ENCODE measurements around the gene PDE3B. TPM values are rescaled to one million over a fixed set of nuclear protein-coding genes. Genes with fewer than 3 reads are reported as not detected.

The PDE3B gene
- total and polyA plus RNA-seq, 9 of the 15 experiments (the other 6 are each of a cell fraction or from before 2014, with no cell fraction given) = 2.3 to 22.5 (median 12.2) TPM

DNA sequence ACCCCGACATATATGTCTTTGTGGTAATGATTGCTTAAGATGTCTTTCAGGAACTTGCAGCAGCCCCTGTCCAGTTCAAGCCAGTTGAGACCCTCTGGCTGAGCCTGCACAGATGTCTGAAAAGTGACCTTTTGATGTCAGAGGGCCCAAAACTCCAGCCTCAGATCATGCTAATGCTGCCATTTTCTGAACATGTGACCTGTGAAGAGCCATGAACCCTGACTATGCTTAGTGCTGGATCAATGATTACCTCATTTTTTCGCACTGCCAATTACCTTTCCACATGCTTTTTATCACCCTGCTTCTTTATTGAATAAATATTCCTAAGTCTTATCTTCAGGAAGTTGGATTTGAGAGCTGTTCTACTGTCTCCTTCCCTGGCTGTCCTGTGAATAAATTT is 255.3 kb downstream of the PDE3B start:
- ChIA-PET CTCF (ENCODE audit: low intra/inter-chr PET ratio) (interaction anchor here (0.7 kb wide), 1 partner anchor 302 kb away, joined by 3 read pairs; no protein-coding TSS in a partner anchor), POLR2A (no interaction called here)
- Histone ChIP-seq H2AFZ (ENCODE audit: low read depth, low read length) (peak overlapping the region; percentile 47), H3K27ac (ENCODE audit: extremely low read depth, low read depth, low read length) (no peak overlapping the region), H4K20me1 (replicated peaks; ENCODE audit: control insufficient read depth, insufficient read depth, low read length) (no peaks in the 10 kb centered on the region), H3K36me3 (ENCODE audit: control insufficient read depth, insufficient read depth, low read length) (no peaks in the 10 kb centered on the region), H3K4me2 (ENCODE audit: insufficient read depth, low read length) (no peak overlapping the region), H3K27me3 (ENCODE audit: control insufficient read depth in 2 of 2, insufficient read depth in 2 of 2, low read length in 2 of 2) (no peaks in the 10 kb centered on the region), H3K9me1 (ENCODE audit: control insufficient read depth, insufficient read depth, low read length) (no peaks in the 10 kb centered on the region), H3K4me1 (replicated peaks in 1 of 2; ENCODE audit: control insufficient read depth in 2 of 2, insufficient read depth in 2 of 2, low read length in 2 of 2) (peaks cover 0 to 20% of the 10 kb centered on the region in 2 experiments; a peak in 3 of 5 replicates), H3K79me2 (ENCODE audit: control insufficient read depth, insufficient read depth, low read length) (no peaks in the 10 kb centered on the region), H3K4me3 (no peak overlapping the region), H3K9me3 (replicated peaks; ENCODE audit: control insufficient read depth, insufficient read depth, low read depth, low read length) (no peaks in the 10 kb centered on the region), H3K9ac (ENCODE audit: insufficient read depth in 1 of 2, low read depth in 2 of 2, low read length in 2 of 2) (no peak overlapping the region)
- no peak for ATAC-seq
- no peak for FAIRE-seq
- in situ Hi-C loops (cut with MboI) (loop anchor here (10.0 kb wide), 2 partner anchors 254 to 374 kb away; partner anchors contain the start of genes PDE3B and PSMA1), intact Hi-C loops (cut with micrococcal nuclease) (no loop called here)
- BruUV-seq (replicated peaks) = no TSS peak
- TF ChIP-seq MAZ (CRISPR knock-in tag; conservative IDR thresholded peaks at IDR 0.05 in 1 of 2, IDR thresholded peaks at IDR 0.05 in 1 of 2) = no peak
- peak; percentile 44; the same call in 1 of the 2 replicates for TF ChIP-seq DMBX1 (CRISPR knock-in tag; IDR thresholded peaks at IDR 0.05; ENCODE audit: borderline replicate concordance)
- TF ChIP-seq L3MBTL2 (IDR thresholded peaks at IDR 0.05) = peak; percentile 35; the same call in 1 of the 2 replicates
- TF ChIP-seq, protein P1, sequence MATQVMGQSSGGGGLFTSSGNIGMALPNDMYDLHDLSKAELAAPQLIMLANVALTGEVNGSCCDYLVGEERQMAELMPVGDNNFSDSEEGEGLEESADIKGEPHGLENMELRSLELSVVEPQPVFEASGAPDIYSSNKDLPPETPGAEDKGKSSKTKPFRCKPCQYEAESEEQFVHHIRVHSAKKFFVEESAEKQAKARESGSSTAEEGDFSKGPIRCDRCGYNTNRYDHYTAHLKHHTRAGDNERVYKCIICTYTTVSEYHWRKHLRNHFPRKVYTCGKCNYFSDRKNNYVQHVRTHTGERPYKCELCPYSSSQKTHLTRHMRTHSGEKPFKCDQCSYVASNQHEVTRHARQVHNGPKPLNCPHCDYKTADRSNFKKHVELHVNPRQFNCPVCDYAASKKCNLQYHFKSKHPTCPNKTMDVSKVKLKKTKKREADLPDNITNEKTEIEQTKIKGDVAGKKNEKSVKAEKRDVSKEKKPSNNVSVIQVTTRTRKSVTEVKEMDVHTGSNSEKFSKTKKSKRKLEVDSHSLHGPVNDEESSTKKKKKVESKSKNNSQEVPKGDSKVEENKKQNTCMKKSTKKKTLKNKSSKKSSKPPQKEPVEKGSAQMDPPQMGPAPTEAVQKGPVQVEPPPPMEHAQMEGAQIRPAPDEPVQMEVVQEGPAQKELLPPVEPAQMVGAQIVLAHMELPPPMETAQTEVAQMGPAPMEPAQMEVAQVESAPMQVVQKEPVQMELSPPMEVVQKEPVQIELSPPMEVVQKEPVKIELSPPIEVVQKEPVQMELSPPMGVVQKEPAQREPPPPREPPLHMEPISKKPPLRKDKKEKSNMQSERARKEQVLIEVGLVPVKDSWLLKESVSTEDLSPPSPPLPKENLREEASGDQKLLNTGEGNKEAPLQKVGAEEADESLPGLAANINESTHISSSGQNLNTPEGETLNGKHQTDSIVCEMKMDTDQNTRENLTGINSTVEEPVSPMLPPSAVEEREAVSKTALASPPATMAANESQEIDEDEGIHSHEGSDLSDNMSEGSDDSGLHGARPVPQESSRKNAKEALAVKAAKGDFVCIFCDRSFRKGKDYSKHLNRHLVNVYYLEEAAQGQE (IDR thresholded peaks at IDR 0.05; ENCODE audit: borderline replicate concordance) = peak; percentile 41; the same call in 1 of the 2 replicates
- TF ChIP-seq, protein P1 (CRISPR knock-in tag; IDR thresholded peaks at IDR 0.05; ENCODE audit: low read depth) = no peak
- TF ChIP-seq, protein P2, sequence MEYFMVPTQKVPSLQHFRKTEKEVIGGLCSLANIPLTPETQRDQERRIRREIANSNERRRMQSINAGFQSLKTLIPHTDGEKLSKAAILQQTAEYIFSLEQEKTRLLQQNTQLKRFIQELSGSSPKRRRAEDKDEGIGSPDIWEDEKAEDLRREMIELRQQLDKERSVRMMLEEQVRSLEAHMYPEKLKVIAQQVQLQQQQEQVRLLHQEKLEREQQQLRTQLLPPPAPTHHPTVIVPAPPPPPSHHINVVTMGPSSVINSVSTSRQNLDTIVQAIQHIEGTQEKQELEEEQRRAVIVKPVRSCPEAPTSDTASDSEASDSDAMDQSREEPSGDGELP (CRISPR knock-in tag; IDR thresholded peaks at IDR 0.05; ENCODE audit: borderline replicate concordance) = no peak
- WGBS (ENCODE audit: insufficient coverage, low coverage, missing lambda C conversion rate) = 36% methylated on average over 2 of the region's 2 CpGs
- no peak for DNase-seq (ENCODE audit: extremely low read depth in 1 of 4, low spot score in 3 of 4)

All from K562 (cell line).